ENCODE results near the gene PROSER3. TPM values are rescaled to one million over a fixed set of nuclear protein-coding genes. Genes with fewer than 3 reads are reported as not detected.

Gene PROSER3
- total and polyA plus RNA-seq, 9 donors, result 3.9 to 14.6 (median 11.1) TPM

DNA sequence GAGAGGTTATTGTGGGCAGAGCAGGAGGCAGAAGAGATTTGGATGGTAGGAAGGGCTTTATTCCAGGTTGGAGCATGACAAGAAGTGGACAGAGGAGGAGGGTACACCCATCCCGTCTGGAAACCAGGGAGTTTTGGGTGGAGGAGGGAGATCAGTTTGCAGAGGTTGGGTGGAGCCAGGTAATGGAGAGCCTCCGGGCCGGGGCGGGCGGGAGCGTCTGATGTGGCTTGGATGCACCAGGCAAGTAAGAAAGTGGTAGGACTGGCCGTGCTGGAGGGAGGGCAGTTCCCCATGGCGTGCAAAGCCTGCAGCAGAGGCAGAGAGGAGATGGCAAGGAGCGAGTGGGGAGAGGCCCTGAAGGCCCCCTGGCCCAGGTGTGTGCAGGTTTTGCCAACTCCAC, 26.6 kb upstream of the PROSER3 start:
- WGBS (ENCODE audit: insufficient coverage), result 68% methylated on average over 9 of the region's 9 CpGs
- H3K36me3 ChIP-seq (ENCODE audit: control insufficient read depth, insufficient read depth, low read length), result peaks cover 89% of the 10 kb centered on the region

DNA sequence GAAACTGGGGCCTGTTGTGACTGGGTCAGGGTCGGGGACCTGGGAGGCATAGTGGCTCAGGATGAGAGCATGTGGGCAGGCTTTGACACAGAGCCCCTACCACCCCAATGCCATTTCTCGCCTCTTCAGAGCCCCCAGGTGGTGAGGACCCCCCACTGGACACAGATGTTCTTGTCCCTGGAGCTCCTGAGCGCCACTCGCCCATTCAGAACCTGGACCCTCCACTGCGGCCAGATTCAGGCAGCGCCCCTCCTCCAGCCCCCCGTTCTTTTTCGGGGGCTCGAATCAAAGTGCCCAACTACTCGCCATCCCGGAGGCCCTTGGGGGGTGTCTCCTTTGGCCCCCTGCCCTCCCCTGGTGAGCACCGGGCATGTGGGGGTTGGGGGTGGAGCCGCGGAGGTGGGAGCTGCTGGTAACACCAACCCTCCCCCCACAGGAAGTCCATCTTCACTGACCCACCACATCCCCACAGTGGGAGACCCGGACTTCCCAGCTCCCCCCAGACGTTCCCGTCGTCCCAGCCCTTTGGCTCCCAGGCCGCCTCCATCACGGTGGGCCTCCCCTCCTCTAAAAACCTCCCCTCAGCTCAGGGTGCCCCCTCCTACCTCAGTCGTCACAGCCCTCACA, 26.1 kb upstream of the PROSER3 start:
- H3K27me3 ChIP-seq (ENCODE audit: control insufficient read depth, insufficient read depth, low read length), result no peaks in the 10 kb centered on the region
- 64% methylated on average over 9 of the region's 21 CpGs for WGBS (ENCODE audit: insufficient coverage)
- peaks cover 92% of the 10 kb centered on the region for H3K36me3 ChIP-seq (ENCODE audit: control insufficient read depth, insufficient read depth, low read length)
- no peak for DNase-seq
- no peaks in the 10 kb centered on the region for H3K4me1 ChIP-seq (ENCODE audit: control insufficient read depth, insufficient read depth, low read length)
- H3K9me3 ChIP-seq (replicated peaks; ENCODE audit: control insufficient read depth, low read depth, low read length), result no peaks in the 10 kb centered on the region
- no peak overlapping the region for H3K27ac ChIP-seq (ENCODE audit: low read length)
- no peak overlapping the region for H3K4me3 ChIP-seq (ENCODE audit: low read length)

More for the DNA sequence above, 26.6 kb upstream of the PROSER3 start:
- H3K27ac ChIP-seq (ENCODE audit: low read length), result no peak overlapping the region
- H3K27me3 ChIP-seq (ENCODE audit: control insufficient read depth, insufficient read depth, low read length), result no peaks in the 10 kb centered on the region
- H3K4me1 ChIP-seq (ENCODE audit: control insufficient read depth, insufficient read depth, low read length), result no peaks in the 10 kb centered on the region
- DNase-seq, result no peak
- H3K4me3 ChIP-seq (ENCODE audit: low read length), result no peak overlapping the region
- H3K9me3 ChIP-seq (replicated peaks; ENCODE audit: control insufficient read depth, low read depth, low read length), result no peaks in the 10 kb centered on the region

DNA sequence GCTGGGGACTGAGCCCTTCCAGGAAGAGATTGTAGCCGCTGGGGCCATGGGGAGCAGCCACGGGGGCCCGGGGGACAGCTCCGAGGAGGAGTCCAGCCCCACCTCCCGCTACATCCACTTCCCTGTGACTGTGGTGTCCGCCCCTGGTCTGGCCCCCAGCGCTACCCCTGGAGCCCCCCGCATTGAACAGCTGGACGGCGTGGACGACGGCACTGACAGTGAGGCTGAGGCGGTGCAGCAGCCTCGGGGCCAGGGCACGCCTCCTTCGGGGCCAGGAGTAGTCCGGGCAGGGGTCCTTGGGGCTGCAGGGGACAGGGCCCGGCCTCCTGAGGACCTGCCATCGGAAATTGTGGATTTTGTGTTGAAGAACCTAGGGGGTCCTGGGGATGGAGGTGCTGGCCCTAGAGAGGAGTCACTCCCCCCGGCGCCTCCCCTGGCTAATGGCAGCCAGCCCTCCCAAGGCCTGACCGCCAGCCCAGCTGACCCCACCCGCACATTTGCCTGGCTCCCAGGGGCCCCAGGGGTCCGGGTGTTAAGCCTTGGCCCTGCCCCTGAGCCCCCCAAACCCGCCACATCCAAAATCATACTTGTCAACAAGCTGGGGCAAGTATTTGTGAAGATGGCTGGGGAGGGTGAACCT, 25.3 kb upstream of the PROSER3 start:
- no peak overlapping the region for H3K27ac ChIP-seq (ENCODE audit: low read length)
- H3K27me3 ChIP-seq (ENCODE audit: control insufficient read depth, insufficient read depth, low read length), result no peaks in the 10 kb centered on the region
- no peaks in the 10 kb centered on the region for H3K9me3 ChIP-seq (replicated peaks; ENCODE audit: control insufficient read depth, low read depth, low read length)
- no peak for DNase-seq
- H3K4me1 ChIP-seq (ENCODE audit: control insufficient read depth, insufficient read depth, low read length), result no peaks in the 10 kb centered on the region
- WGBS (ENCODE audit: insufficient coverage), result 79% methylated on average over 21 of the region's 25 CpGs
- no peak overlapping the region for H3K4me3 ChIP-seq (ENCODE audit: low read length)
- H3K36me3 ChIP-seq (ENCODE audit: control insufficient read depth, insufficient read depth, low read length), result peaks cover 92% of the 10 kb centered on the region

DNA sequence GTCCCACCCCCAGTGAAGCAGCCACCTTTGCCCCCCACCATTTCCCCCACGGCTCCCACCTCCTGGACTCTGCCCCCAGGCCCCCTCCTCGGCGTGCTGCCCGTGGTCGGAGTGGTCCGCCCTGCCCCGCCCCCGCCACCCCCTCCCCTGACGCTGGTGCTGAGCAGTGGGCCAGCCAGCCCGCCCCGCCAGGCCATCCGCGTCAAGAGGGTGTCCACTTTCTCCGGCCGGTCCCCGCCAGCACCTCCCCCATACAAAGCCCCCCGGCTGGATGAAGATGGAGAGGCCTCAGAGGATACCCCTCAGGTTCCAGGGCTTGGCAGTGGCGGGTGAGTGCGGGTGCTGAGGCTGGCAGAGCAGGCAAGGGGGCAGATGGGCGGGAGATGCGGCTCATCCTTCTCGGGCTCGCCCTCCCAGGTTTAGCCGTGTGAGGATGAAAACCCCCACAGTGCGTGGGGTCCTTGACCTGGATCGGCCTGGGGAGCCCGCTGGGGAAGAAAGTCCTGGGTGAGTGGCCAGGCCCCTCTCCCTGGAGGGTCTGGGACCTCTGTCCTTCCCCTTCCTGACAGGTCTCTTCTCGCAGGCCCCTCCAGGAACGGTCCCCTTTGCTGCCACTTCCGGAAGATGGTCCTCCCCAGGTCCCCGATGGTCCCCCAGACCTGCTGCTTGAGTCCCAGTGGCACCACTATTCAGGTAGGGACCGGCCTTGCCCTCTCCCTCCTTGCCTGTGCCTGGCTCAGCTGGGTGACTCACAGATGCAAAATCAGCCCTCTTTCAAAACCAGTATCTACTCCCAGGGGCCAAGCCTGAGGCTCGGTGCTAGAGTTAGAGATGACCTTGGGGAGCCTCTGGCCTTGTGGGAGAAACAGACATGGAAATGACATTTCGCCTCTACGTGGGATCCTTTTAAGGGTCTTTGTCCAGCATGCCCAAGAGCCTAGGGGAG, 24.5 kb upstream of the PROSER3 start:
- Histone ChIP-seq H3K9me3 (replicated peaks; ENCODE audit: control insufficient read depth, low read depth, low read length) (no peaks in the 10 kb centered on the region), H3K4me1 (ENCODE audit: control insufficient read depth, insufficient read depth, low read length) (no peaks in the 10 kb centered on the region), H3K27ac (ENCODE audit: low read length) (no peak overlapping the region), H3K4me3 (ENCODE audit: low read length) (no peak overlapping the region), H3K27me3 (ENCODE audit: control insufficient read depth, insufficient read depth, low read length) (no peaks in the 10 kb centered on the region), H3K36me3 (ENCODE audit: control insufficient read depth, insufficient read depth, low read length) (peaks cover 92% of the 10 kb centered on the region)
- DNase-seq, result no peak
- 89% methylated on average over 22 of the region's 35 CpGs for WGBS (ENCODE audit: insufficient coverage)

DNA sequence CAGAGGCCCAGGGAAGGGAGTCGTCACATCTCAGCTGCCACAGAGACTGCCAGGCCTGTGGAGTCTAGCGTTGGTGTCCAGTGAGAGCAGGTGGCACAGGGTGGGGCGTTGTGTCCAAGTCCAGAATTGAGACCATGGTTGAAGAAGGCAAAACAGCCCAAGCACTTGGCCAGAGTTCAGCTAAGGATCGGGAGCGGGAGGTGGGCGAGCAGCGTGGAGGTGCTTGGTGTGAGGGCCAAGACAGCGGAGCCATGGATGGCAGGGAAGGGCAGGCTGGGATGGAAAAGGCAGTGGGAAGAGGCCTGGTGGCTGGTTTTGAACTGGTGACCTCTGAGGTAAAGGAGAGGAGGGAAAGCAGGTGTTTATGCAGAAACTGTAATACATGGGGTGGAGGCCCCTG, 23.7 kb upstream of the PROSER3 start:
- H3K27ac ChIP-seq (ENCODE audit: low read length), result no peak overlapping the region
- DNase-seq, result no peak
- peaks cover 92% of the 10 kb centered on the region for H3K36me3 ChIP-seq (ENCODE audit: control insufficient read depth, insufficient read depth, low read length)
- no peak overlapping the region for H3K4me3 ChIP-seq (ENCODE audit: low read length)
- WGBS (ENCODE audit: insufficient coverage), result 90% methylated on average over 8 of the region's 8 CpGs
- no peaks in the 10 kb centered on the region for H3K4me1 ChIP-seq (ENCODE audit: control insufficient read depth, insufficient read depth, low read length)
- H3K9me3 ChIP-seq (replicated peaks; ENCODE audit: control insufficient read depth, low read depth, low read length), result no peaks in the 10 kb centered on the region
- no peaks in the 10 kb centered on the region for H3K27me3 ChIP-seq (ENCODE audit: control insufficient read depth, insufficient read depth, low read length)

DNA sequence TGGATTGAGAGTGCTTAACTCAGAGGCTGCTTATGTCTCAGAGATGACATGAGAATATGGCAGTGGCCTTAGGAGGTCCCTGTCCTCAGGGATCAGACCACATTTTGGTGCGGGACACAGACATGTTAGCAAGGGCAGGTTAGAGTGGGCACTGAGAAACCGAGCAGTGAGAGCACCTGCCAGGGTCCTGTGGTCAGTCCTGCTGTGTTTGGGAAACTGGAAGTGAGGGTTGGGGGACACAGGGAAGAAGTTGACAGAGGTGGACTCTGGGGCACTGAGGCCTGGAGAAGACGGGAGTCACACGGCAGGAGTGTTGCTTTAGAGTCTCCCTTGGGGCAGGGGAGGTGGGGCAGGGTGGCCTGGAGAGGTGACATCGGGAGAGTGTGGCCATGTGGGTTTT, 23.1 kb upstream of the PROSER3 start:
- peaks cover 4% of the 10 kb centered on the region for H3K4me1 ChIP-seq (ENCODE audit: control insufficient read depth, insufficient read depth, low read length)
- no peaks in the 10 kb centered on the region for H3K9me3 ChIP-seq (replicated peaks; ENCODE audit: control insufficient read depth, low read depth, low read length)
- H3K27ac ChIP-seq (ENCODE audit: low read length), result no peak overlapping the region
- no peaks in the 10 kb centered on the region for H3K27me3 ChIP-seq (ENCODE audit: control insufficient read depth, insufficient read depth, low read length)
- H3K4me3 ChIP-seq (ENCODE audit: low read length), result no peak overlapping the region
- no peak for DNase-seq
- H3K36me3 ChIP-seq (ENCODE audit: control insufficient read depth, insufficient read depth, low read length), result peaks cover 87% of the 10 kb centered on the region
- 91% methylated on average over 3 of the region's 5 CpGs for WGBS (ENCODE audit: insufficient coverage)

DNA sequence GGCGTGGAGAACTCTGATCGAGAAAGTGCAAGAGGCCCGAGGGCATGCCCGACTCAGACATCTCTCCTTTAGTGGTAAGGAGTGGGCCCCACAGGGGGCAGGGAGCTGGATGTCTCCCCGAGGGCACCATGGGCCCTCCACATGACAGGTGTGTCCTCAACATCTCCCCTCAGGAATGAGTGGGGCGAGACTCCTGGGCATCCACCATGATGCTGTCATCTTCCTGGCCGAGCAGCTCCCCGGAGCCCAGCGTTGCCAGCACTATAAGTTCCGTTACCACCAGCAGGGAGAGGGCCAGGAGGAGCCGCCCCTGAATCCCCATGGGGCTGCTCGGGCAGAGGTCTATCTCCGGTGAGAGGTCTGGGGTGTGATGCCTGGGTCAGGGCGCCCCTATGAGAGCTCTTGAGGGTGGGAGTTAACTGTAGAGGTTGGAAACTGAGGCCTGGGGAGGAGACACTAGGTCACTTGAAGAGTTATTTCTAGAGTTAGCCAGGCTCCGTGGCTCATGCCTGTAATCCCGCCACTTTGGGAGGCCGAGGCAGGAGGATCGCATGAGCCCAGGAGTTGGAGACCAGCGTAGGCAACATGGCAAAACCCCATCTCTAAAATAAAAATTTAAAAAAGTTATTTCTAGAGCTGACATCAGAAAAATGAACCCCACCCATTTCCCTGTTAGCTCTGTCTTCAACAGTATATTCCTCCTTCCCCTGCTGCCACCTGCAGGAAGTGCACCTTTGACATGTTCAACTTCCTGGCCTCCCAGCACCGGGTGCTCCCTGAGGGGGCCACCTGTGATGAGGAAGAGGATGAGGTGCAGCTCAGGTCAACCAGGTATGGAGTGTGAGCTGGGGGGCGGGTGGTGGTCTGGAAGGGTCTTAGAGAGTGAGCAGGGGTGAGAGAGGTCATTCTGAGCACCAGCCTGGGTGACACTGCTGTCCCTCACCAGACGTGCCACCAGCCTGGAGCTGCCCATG, 20.8 kb upstream of the PROSER3 start:
- no peak overlapping the region for H3K27ac ChIP-seq (ENCODE audit: low read length)
- DNase-seq, result no peak
- H3K36me3 ChIP-seq (ENCODE audit: control insufficient read depth, insufficient read depth, low read length), result peaks cover 66% of the 10 kb centered on the region
- peaks cover 21% of the 10 kb centered on the region for H3K4me1 ChIP-seq (ENCODE audit: control insufficient read depth, insufficient read depth, low read length)
- no peaks in the 10 kb centered on the region for H3K27me3 ChIP-seq (ENCODE audit: control insufficient read depth, insufficient read depth, low read length)
- WGBS (ENCODE audit: insufficient coverage), result 86% methylated on average over 17 of the region's 22 CpGs
- no peaks in the 10 kb centered on the region for H3K9me3 ChIP-seq (replicated peaks; ENCODE audit: control insufficient read depth, low read depth, low read length)
- H3K4me3 ChIP-seq (ENCODE audit: low read length), result no peak overlapping the region

DNA sequence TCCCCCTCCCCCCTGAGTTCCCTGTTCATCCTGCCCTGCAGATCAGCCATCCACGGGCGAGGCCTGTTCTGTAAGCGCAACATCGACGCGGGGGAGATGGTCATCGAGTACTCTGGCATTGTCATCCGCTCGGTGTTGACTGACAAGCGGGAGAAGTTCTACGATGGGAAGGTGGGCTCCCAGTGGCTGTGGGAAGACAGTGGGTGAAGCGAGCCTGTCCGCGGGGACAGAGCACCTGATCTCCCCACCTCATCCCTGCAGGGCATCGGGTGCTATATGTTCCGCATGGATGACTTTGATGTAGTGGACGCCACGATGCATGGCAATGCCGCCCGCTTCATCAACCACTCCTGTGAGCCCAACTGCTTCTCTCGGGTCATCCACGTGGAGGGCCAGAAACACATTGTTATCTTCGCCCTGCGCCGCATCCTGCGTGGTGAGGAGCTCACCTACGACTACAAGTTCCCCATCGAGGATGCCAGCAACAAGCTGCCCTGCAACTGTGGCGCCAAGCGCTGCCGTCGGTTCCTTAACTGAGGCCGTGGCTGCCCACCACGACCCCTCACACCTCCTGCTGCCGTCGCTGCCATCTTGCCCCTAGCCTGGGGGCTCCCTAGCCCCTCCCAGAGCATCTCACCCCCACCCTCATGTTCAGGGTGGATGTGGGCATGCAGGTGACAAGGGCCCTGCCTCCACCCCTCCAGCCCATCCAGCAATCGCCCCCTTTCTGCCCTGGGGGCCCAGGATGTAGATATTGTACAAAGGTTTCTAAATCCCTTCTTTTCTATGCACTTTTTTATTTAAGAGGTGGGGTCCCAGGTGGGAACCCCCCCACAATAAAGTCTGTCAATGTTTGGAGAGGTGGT, 19.7 kb upstream of the PROSER3 start:
- Histone ChIP-seq H3K36me3 (ENCODE audit: control insufficient read depth, insufficient read depth, low read length) (peaks cover 66% of the 10 kb centered on the region), H3K4me1 (ENCODE audit: control insufficient read depth, insufficient read depth, low read length) (peaks cover 23% of the 10 kb centered on the region), H3K4me3 (ENCODE audit: low read length) (no peak overlapping the region), H3K9me3 (replicated peaks; ENCODE audit: control insufficient read depth, low read depth, low read length) (no peaks in the 10 kb centered on the region), H3K27me3 (ENCODE audit: control insufficient read depth, insufficient read depth, low read length) (no peaks in the 10 kb centered on the region), H3K27ac (ENCODE audit: low read length) (no peak overlapping the region)
- DNase-seq, result no peak
- 92% methylated on average over 26 of the region's 37 CpGs for WGBS (ENCODE audit: insufficient coverage)

DNA sequence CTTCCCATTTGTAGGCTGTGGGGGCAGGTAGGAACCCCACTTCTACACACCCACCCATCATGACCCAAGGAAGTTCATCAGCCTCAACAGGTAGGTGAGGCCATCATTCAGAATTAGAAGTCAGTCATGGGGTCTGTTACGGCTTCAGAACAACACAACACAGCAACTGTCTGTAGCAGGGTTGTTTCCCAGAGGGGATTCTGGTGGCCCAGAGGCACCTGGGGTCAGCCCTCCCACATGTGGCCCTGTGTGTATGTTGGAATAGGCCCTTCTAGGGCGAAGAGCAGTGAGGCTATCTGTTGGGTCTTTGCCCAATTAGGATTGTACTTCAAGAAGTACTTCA, 19.1 kb upstream of the PROSER3 start:
- Histone ChIP-seq H3K27me3 (ENCODE audit: control insufficient read depth, insufficient read depth, low read length) (no peaks in the 10 kb centered on the region), H3K4me1 (ENCODE audit: control insufficient read depth, insufficient read depth, low read length) (peaks cover 26% of the 10 kb centered on the region), H3K36me3 (ENCODE audit: control insufficient read depth, insufficient read depth, low read length) (peaks cover 64% of the 10 kb centered on the region), H3K27ac (ENCODE audit: low read length) (no peak overlapping the region), H3K4me3 (ENCODE audit: low read length) (no peak overlapping the region), H3K9me3 (replicated peaks; ENCODE audit: control insufficient read depth, low read depth, low read length) (no peaks in the 10 kb centered on the region)
- no peak for DNase-seq
- WGBS (ENCODE audit: insufficient coverage), result 50% methylated on average over 1 of the region's 2 CpGs

Measured in muscle of leg (tissue), 11 donors.